GM18505 (cell line): Measurements from ENCODE around the gene ACSS1.
A peak's percentile ranks its signal among the peaks of the same experiment; 100 is the strongest.

ENCODE experiments used
- ATAC-seq: cut with Tn5 transposase; IDR thresholded peaks from one replicate; pipeline ENCODE4 v1.9.1; 2021; ENCODE audit not compliant: unreplicated experiment
- POLR2A ChIP-seq: IDR thresholded peaks from 4 replicates; pipeline ENCODE4 v1.6.1; 2011; ENCODE audit warnings: borderline replicate concordance; ENCODE audit not compliant: insufficient read depth, insufficient read length; ENCODE audit errors: extremely low read depth

ACSS1 gene

DNA sequence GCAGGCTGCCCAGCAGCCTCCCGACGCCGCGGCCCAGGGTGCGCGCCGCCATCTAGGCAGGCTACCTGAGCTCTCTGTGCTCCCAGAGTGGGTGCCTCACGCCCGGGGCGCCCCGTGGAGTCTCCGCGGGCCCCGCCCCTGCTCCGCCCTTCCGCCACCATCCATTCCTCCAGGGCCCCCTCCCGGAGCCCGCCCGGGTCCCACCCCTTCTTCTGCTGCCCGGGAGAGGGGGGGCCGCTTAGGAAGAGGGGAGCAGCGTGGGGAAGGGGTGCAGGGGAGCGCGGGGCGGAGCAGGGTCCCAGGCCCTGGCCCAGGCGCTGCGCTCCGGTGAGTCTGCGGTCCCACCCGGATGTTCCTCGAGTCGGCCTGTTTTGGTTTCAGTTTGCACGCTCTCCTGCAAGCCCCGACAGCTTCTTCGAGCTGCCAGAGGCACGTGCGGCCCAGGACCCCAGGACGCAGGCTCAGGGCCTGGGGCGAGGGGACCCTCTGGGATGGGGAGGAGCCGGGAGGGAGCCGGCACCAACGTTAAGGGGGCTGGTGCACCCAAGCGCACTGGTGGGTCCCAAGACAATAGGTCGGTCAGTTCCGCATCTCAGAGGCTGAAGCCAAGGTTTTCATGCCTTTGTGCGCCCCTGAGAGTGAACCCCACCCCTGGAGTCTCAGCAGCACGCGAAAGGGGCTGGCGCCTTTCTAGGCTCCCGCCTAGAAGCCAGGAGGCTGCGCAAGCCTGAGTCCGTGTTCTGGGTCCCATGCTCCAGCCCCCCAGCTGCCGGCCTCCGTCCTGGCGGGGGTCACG, at the start of gene ACSS1:
Gene ACSS1, minus strand, starts transcription at position 89 of the 796 bp plus-strand sequence. Its CDS starts 37 bp downstream, at position 52.
- TF ChIP-seq POLR2A = peak; percentile 66
- ATAC-seq = peak; percentile 63

GRCh38 chr20:25103526-25103925, 45.6 kb upstream of the ACSS1 start:
- no peak for ATAC-seq
- no peak for TF ChIP-seq POLR2A

DNA sequence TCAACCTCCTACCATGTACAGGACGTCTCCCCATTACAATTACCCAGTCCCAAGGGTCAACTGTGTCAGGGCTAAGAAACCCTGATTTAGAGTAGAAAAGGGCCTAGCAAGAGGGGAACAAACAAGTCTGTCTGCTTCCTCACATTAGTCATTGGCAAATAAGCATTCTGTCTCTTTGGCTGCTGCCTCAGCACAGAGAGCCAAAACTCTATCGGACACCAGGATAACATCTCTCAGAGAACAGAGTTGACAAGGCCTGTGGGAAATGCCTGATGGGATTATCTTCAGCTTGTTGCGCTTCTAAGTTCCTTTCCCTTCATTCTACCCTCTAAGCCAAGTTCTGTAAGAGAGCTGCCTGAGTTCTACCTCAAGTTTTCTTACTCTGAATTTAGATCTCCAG, 43.0 kb upstream of the ACSS1 start:
- TF ChIP-seq POLR2A = no peak
- ATAC-seq = no peak

GRCh38 chr20:25099601-25100140, 41.7 kb upstream of the ACSS1 start:
- ATAC-seq = no peak
- TF ChIP-seq POLR2A = no peak

- no peak for ATAC-seq
- TF ChIP-seq POLR2A = no peak
These were observed 39.6 kb upstream of the ACSS1 start for GRCh38 chr20:25097498-25097897.

- ATAC-seq = peak; percentile 70
- TF ChIP-seq POLR2A = no peak
These were observed 32.8 kb upstream of the ACSS1 start for GRCh38 chr20:25090492-25091429.

DNA sequence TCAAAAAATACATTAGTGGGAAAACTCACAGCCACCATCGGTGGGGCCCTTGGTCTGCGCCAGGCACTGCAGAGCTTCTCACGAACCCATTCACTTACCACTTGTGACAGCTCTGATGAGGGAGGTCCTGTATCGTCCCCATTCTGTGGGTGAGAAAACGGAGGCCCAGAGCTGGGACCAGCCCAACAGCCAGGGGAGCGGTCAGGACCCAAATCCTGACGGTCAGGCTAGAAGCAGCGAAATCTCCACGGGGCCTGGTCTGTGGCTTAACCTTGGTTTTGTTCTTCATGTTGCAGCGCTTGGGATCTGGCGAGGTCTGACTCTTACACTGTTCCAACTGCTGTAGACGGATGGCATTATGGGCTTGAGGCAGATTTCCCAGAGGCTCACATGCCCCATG, 31.7 kb upstream of the ACSS1 start:
- no peak for ATAC-seq

GRCh38 chr20:25089096-25089495, 31.2 kb upstream of the ACSS1 start:
- no peak for ATAC-seq
- no peak for TF ChIP-seq POLR2A

More for the DNA sequence above, 31.7 kb upstream of the ACSS1 start:
- no peak for TF ChIP-seq POLR2A

DNA sequence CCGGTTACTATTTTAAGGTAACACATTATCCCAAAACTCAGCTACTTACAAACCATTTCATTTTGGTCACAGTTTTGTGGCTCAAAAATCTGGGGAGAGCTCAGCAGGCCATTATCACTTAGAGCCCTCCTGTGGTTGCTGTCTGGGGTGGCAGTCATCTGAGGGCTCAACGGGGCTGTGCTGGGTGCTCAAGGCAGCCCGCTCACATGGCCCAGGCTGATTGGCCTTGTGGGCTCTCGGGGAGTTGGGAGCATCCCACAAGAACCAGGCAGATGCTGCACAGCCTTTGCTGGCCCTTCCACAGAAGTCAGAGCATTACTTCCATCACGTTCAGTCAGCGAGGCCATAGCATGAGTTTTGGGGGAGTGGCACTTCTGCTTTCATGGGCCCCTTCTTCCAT, 30.3 kb upstream of the ACSS1 start:
- TF ChIP-seq POLR2A = no peak
- no peak for ATAC-seq

- no peak for TF ChIP-seq POLR2A
- no peak for ATAC-seq
These were observed 29.4 kb upstream of the ACSS1 start for GRCh38 chr20:25087186-25087929.

- TF ChIP-seq POLR2A = no peak
- ATAC-seq = no peak
These were observed 28.0 kb upstream of the ACSS1 start for GRCh38 chr20:25085756-25086495.

DNA sequence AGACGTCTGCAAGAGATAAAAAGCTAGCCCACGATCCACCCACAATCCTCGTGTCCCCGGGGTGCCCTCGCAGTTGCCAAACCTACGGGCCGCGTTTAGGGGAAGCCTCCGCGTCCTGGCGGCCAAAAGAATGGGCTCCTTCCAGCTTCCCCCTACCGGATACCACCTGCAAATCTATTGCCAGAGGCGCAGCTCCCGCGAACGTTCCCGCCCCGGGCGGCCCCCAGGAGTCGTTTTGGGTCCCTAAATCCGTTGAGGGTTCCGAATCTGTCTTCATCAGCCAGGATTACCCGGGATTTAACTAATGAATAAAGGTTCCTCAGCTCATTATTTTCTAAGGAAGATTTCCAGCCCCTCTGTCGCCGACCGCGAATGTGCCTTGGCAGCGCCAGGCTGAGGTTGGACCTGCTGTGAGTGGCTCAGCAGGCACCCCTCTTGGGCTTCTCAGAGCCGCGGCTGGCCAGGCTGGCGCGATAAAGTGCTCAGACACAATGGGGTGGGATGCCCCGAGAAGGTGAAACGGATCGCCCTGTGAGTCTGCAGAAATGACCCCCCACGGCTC, 26.8 kb upstream of the ACSS1 start:
- ATAC-seq = no peak
- no peak for TF ChIP-seq POLR2A
